HEK293T (cell line): ENCODE measurements around the gene CBX5.

Experiments
- BHLHE40 ChIP-seq: fragments of 450-650 bp; IDR thresholded peaks from 2 replicates; pipeline ENCODE4 v1.6.1; 2016; ENCODE audit warnings: mild to moderate bottlenecking, moderate library complexity, borderline replicate concordance
- ELF4 ChIP-seq: fragments of 450-650 bp; IDR thresholded peaks from 2 replicates; pipeline ENCODE4 v1.6.1; 2017; ENCODE audit warnings: antibody characterized with exemption
- FOXK2 ChIP-seq: fragments of 450-650 bp; IDR thresholded peaks from 2 replicates; pipeline ENCODE4 v1.6.1; 2016; ENCODE audit warnings: mild to moderate bottlenecking
- SP1 ChIP-seq: fragments of 450-650 bp; IDR thresholded peaks from 2 replicates; pipeline ENCODE4 v1.6.1; 2017
- TARDBP ChIP-seq: fragments of 450-650 bp; IDR thresholded peaks from 2 replicates; pipeline ENCODE4 v1.6.1; 2016

DNA sequence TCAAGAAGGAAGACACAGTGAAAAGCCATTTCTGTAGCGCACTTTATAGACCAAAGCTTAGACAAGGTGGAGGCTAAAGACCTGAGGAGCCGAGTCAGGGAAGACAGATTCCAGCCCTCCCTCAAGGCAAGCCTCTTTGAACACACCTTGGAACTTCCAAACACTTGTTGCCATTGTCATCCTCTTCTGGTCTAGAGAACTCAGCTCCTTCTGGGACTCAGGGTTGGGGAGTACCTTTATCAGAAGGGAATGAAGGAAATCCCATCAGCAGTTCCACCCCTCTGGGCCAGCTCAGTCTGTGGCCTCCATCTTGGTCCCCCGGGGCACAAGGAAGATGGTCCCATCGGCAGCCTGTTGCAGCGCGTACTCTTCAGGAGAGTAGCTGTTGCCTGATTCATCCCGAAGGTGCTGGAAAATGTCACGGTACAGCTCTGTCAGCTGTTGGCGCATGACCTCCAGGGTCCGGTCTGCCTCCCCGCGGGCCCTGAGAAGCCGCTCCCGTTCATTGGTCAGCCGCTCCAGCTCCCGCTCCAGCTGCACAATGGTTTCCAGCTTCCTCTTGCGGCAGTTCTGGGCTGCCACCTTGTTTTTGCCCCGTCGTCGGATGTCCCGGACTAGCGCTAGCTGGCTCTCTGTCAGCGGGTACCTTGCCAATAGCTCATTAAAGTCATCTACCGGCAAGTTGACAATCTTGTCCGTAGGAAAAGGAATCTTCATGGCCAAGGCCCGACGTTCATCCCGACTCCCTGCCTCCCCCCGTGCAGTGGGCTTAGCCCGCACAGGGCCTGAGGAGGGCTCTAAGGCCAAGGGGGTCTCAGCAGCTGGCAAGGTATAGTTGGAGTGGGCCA is 12.4 kb upstream of the CBX5 start:
- TF ChIP-seq FOXK2, result no peak
- no peak for TF ChIP-seq ELF4
- TF ChIP-seq BHLHE40, result no peak
- TF ChIP-seq TARDBP, result no peak
- TF ChIP-seq SP1, result no peak
